NCI-H69 (cell line): ENCODE data around the gene BZW2.
A peak's percentile ranks its signal among the peaks of the same experiment; 100 is the strongest.
"Not testable (repeated sequence)": the region's sequence is repeated elsewhere in the genome, so short reads cannot be mapped to it uniquely, and the experiment has no call there.

ENCODE experiments used
- DNase-seq: peaks from one replicate; lab custom pipeline; 2025; lab: John Stamatoyannopoulos, UW

The BZW2 gene

GRCh38 chr7:16644636-16645592 is 1.1 kb upstream of the BZW2 start:
- DNase-seq: peak; percentile 84

GRCh38 chr7:16646472-16647072 is 591 bp downstream of the BZW2 start:
- DNase-seq: peak; percentile 71

GRCh38 chr7:16647435-16647960 is 1.5 kb downstream of the BZW2 start:
- DNase-seq: peak; percentile 53

- peak; percentile 76 for DNase-seq
These were observed 2.6 kb downstream of the BZW2 start for GRCh38 chr7:16648551-16648950.

GRCh38 chr7:16649196-16649595 is 3.2 kb downstream of the BZW2 start:
- no peak for DNase-seq

GRCh38 chr7:16650266-16650665 is 4.3 kb downstream of the BZW2 start:
- DNase-seq: no peak

GRCh38 chr7:16651396-16652239 is 5.6 kb downstream of the BZW2 start:
- peak; percentile 30 for DNase-seq

- DNase-seq: peak; percentile 28
These were observed 6.2 kb downstream of the BZW2 start for GRCh38 chr7:16652240-16652583.

- peak; percentile 90 for DNase-seq
These were observed 6.9 kb downstream of the BZW2 start for GRCh38 chr7:16652888-16653287.

- DNase-seq: peak; percentile 28
These were observed 9.4 kb downstream of the BZW2 start for GRCh38 chr7:16655394-16655793.

GRCh38 chr7:16656141-16656540 is 10.2 kb downstream of the BZW2 start:
- DNase-seq: no peak

GRCh38 chr7:16657656-16658279 is 11.8 kb downstream of the BZW2 start:
- peak; percentile 61 for DNase-seq

GRCh38 chr7:16659854-16660497 is 14.0 kb downstream of the BZW2 start:
- DNase-seq: not testable (repeated sequence)

- peak; percentile 47 for DNase-seq
These were observed 14.9 kb downstream of the BZW2 start for GRCh38 chr7:16660702-16661464.

GRCh38 chr7:16661924-16662323 is 15.9 kb downstream of the BZW2 start:
- no peak for DNase-seq

GRCh38 chr7:16667355-16667754 is 21.4 kb downstream of the BZW2 start:
- DNase-seq: no peak

- DNase-seq: no peak
These were observed 22.3 kb downstream of the BZW2 start for GRCh38 chr7:16668049-16668858.

- DNase-seq: no peak
These were observed 23.0 kb downstream of the BZW2 start for GRCh38 chr7:16668978-16669377.

GRCh38 chr7:16669581-16669980 is 23.6 kb downstream of the BZW2 start:
- peak; percentile 35 for DNase-seq

GRCh38 chr7:16670021-16670420 is 24.0 kb downstream of the BZW2 start:
- no peak for DNase-seq
